ENCODE measurements around the gene FAM13A. TPM values are rescaled to one million over a fixed set of nuclear protein-coding genes. Genes with fewer than 3 reads are reported as not detected.

FAM13A gene
- total and polyA plus RNA-seq, 2 of the 13 experiments (the other 11 are each of a cell fraction or from before 2014, with no cell fraction given), result 1.2 to 36.2 TPM

- no peak for TF ChIP-seq MTERF4 (CRISPR knock-in tag; IDR thresholded peaks at IDR 0.05)
- no peak for TF ChIP-seq FOXJ3 (CRISPR knock-in tag; IDR thresholded peaks at IDR 0.05; ENCODE audit: borderline replicate concordance)
- no peak for TF ChIP-seq CCAR2 (optimal IDR thresholded peaks at IDR 0.05; ENCODE audit: low read depth, low read length)
- TF ChIP-seq ZNF740 (CRISPR knock-in tag; IDR thresholded peaks at IDR 0.05), result no peak
- TF ChIP-seq ZNF800 (CRISPR knock-in tag; IDR thresholded peaks at IDR 0.05), result no peak; the same call in 1 of the 2 replicates
- no peak for TF ChIP-seq GZF1 (CRISPR knock-in tag; IDR thresholded peaks at IDR 0.05)
- no peak for TF ChIP-seq CENPT (CRISPR knock-in tag; IDR thresholded peaks at IDR 0.05; ENCODE audit: low read depth)
- no peak for TF ChIP-seq FOXP1 (IDR thresholded peaks at IDR 0.05)
- peak; percentile 78 for TF ChIP-seq FOXP1 (CRISPR knock-in tag; IDR thresholded peaks at IDR 0.05)
- TF ChIP-seq HHEX (CRISPR knock-in tag; IDR thresholded peaks at IDR 0.05), result no peak
- TF ChIP-seq ZNF354B (CRISPR knock-in tag; IDR thresholded peaks at IDR 0.05), result no peak
- no peak for TF ChIP-seq CREB3 (CRISPR knock-in tag; IDR thresholded peaks at IDR 0.05)
- peak; percentile 73; the same call in 1 of the 2 replicates for TF ChIP-seq HOMEZ (CRISPR knock-in tag; IDR thresholded peaks at IDR 0.05; ENCODE audit: low read depth)
- no peak for TF ChIP-seq ZNF577 (CRISPR knock-in tag; IDR thresholded peaks at IDR 0.05; ENCODE audit: borderline replicate concordance, low read depth)
- 0 out of 2 replicates have a peak, but pooled peaks have one; percentile 44 for TF ChIP-seq MEF2D (CRISPR knock-in tag; IDR thresholded peaks at IDR 0.05)
- TF ChIP-seq TFDP1 (CRISPR knock-in tag; IDR thresholded peaks at IDR 0.05; ENCODE audit: borderline replicate concordance), result no peak
- no peak for TF ChIP-seq ZNF335 (CRISPR knock-in tag; IDR thresholded peaks at IDR 0.05)
- TF ChIP-seq SRSF9 (IDR thresholded peaks at IDR 0.05; ENCODE audit: borderline replicate concordance, insufficient read depth, low read depth, low read length, poor library complexity, severe bottlenecking), result no peak
- TF ChIP-seq ZNF230 (CRISPR knock-in tag; IDR thresholded peaks at IDR 0.05), result no peak
- TF ChIP-seq PRMT3 (CRISPR knock-in tag; IDR thresholded peaks at IDR 0.05; ENCODE audit: borderline replicate concordance, low read depth), result no peak
- TF ChIP-seq GFI1 (CRISPR knock-in tag; IDR thresholded peaks at IDR 0.05; ENCODE audit: borderline replicate concordance), result peak; percentile 24; the same call in 1 of the 2 replicates
Measured at GRCh38 chr4:88823058-88823919, 233.7 kb downstream of the FAM13A start (continued).
